Measurements from ENCODE around the gene RAB11FIP4.

The RAB11FIP4 gene

GRCh38 chr17:31522987-31523495 is 131.6 kb downstream of the RAB11FIP4 start:
- DNase-seq (ENCODE audit: low read depth in 3 of 3) = no peak

GRCh38 chr17:31523862-31524730 is 132.6 kb downstream of the RAB11FIP4 start:
- DNase-seq (ENCODE audit: low read depth in 3 of 3) = no peak

DNA sequence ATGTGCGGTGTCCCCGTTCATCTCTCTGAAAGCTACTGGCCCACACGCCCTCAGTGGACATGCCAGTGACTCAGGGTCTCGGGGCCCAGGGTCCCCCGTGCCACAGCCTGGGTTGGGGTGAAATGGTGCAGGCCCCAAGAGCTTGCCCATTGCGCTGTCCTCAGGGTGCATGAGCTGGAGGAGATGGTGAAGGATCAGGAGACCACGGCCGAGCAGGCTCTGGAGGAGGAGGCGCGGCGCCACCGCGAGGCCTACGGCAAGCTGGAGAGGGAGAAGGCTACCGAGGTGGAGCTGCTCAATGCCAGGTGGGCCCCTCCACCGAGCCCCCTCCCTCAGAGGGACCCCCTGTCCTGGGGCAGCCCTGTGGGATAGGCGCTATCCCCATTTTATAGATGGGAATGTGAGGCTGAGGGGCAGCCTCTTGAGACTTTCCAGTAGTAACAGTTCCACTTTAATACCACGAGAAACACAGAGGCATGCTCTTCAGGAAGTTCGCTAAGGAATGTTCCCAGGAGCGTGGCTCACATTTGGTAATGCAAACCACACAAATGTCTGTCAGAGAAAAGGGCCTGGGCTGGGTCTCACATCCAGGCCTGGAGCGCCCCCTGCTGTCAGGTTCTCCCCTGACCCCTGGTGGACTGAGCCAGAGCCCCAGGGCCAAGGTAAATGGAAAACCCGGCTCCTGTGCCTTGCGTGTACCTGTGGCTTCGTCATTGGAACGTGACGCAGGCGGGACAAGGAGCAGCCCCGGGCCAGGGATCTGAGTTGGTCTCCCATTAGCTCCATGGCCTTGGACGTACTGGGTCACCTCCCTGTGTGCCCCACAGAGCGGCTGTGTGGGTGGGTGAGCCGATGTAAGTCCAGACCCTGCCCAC is 133.7 kb downstream of the RAB11FIP4 start:
- peak; percentile 69 to 90 (median 89) for DNase-seq (ENCODE audit: low read depth in 3 of 3)

DNA sequence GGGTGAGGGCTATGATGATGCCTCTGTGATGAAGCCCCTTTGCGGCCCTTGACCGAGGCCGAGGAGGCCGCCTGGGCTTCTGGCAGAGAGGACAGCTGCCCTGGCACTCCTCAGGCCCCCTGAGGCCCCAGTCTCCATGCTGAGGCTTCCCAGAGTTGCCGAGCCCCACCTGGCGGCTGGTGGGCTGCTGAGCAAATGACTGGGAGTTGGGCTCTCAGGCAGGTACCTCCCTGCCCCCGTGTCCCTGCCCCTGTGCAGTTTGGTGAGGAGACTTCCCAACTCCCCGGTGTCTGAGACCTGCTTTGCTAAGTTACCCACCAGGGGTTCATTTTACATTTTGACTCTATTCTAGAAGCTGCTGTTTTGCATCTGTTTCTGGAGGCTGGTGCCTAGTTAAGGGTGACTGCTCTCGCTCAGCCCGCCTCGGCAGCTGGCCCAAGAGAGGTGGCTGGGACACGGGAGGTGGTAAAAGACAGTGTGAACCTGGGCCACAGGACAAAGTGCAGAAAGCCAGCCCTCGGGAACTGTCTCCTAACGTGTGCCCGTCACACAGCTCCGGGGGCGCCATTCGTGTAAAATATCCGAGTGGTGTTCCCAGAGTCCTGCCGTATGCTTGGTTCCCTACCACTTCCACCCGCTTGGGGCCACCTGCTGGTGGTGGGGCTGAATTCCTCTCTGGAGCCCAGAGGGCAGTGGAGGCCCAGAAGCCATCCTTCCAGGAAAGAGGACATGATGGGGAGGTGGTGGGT is 134.5 kb downstream of the RAB11FIP4 start:
- no peak for DNase-seq (ENCODE audit: low read depth in 3 of 3)

DNA sequence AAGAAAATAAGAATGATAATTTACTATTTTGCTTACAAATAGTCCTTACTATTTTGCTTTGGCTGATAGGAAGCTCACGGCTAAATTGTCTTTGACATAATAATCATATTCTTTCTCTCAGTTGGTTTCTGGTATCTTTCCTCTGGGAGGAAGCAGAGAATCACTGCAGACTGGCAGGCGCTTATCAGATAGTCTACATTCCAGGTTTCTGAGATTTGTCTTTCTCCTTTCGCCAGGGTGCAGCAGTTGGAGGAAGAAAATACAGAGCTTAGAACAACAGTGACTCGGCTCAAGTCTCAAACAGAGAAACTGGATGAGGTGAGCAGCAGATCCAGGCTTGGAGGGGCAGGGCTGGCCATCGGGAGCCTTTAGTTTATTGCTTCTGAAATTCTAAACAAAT is 136.1 kb downstream of the RAB11FIP4 start:
- no peak for DNase-seq (ENCODE audit: low read depth in 3 of 3)

DNA sequence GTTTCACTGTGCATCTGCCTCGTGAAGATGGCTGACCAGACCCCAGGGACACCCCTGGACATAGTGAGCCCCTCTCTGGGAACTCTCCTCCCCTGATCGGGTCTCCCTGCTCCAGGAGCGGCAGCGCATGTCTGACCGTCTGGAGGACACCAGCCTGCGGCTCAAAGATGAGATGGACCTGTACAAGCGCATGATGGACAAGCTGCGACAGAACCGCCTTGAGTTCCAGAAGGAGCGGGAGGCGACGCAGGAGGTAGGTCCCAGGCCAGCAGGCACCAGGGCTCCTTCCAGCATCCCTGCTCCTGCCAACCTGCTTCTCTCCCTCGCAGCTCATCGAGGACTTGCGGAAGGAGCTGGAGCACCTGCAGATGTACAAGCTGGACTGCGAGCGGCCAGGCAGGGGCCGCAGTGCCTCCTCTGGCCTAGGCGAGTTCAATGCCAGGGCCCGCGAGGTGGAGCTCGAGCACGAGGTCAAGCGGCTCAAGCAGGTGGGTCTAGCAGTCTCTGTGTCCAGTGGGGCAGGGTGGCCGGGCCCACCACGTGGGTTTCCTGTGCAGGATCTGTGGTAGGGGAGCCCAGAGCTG is 136.9 kb downstream of the RAB11FIP4 start:
- DNase-seq (ENCODE audit: low read depth in 3 of 3) = no peak

DNA sequence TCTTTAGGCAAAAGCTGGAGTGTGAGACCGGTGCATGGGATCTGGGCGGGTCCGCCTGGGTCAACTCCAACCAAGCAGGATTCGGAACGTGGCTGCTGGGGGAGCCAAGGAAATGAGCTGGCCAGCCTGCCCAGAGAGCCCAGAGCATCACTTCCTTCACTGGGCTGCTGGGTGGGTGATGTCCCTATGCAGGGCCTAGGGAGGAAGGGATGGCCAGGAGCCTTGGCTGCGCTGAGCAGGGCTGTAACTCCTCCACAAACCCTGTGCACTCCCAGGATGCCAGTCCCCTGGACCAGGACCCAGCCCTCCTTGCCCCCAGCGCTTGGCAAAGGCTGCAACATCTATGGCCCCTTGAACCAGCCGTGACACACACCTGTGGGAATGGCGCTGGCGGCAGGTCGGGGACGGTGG is 138.4 kb downstream of the RAB11FIP4 start:
- DNase-seq (ENCODE audit: low read depth in 3 of 3) = no peak

DNA sequence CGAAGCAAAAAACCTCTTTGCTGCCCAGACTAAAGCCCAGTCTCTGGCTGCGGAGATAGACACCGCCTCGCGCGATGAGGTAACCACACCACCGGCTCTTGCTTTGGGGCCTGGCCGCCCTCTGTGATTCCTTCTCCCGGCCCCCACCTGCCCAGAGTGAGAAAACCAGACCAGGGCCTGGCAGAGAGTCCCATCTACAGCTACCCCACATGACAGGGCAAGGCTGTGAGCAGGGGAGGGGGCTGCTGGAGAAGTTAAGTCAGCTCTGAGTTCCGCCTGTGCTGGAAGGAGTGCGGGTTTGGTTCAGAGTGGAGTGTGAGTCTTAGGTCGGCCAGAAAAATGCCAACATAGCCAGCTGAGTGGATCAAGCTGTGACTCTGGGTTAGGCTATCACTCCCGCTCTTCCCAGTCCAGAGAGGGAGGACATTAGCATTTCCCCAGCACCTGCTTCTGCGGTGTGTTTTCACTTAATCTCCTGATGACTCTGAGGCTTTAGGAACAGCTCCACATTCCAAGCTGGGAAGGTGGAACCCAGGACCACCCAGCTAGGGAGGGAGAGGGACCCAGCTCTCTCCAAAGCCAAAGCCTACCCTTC is 139.0 kb downstream of the RAB11FIP4 start:
- DNase-seq (ENCODE audit: low read depth in 3 of 3) = no peak

GRCh38 chr17:31531336-31531980 is 140.0 kb downstream of the RAB11FIP4 start:
- no peak for DNase-seq (ENCODE audit: low read depth in 3 of 3)

- no peak for DNase-seq (ENCODE audit: low read depth in 3 of 3)
Observed at GRCh38 chr17:31532081-31532480, 140.6 kb downstream of the RAB11FIP4 start.

DNA sequence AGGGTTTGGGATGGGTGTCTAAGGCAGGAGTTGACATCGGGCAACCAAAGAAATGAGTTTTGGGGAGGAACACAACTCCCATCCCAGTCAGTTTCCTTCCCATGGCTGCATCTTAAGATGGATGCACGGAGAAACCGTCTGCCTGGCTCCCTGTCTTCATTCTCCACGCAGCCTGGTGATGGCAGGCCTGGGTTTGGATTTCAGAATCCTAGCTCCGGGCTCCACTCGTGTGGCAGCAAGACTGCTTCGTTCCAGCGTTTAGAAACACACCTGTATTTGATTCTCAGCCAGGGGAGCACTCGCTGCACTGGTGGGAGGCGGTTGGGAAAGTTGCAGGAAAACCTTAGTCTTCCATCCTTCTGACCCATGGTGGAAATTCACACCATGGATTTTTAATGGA is 141.1 kb downstream of the RAB11FIP4 start:
- DNase-seq (ENCODE audit: low read depth in 3 of 3) = no peak

- no peak for DNase-seq (ENCODE audit: low read depth in 3 of 3)
Observed at GRCh38 chr17:31533546-31534155, 142.2 kb downstream of the RAB11FIP4 start.

- DNase-seq (ENCODE audit: low read depth in 3 of 3) = no peak
Observed at GRCh38 chr17:31534223-31534888, 142.9 kb downstream of the RAB11FIP4 start.

DNA sequence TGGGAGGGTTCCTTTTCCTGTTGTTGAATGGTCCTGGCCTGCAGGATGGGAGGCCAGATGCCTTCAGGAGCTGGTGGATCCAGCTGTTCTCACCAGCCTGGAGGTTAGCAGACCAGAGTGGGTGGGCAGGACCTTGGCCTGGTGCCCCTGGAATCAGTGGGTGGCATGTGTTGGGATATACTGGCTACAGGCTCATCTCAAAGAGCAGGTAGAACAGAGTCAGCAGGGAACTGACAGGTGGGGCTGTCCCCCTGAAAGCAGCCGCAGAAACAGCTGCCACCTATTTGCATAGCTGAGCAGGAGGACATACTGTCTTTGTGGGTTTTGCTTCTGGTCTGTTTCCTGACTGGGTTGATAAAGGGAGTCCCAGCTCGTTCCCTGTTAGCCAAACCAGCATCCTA is 144.1 kb downstream of the RAB11FIP4 start:
- no peak for DNase-seq (ENCODE audit: low read depth in 3 of 3)

- DNase-seq (ENCODE audit: low read depth in 3 of 3) = no peak
Observed at GRCh38 chr17:31536451-31536850, 145.0 kb downstream of the RAB11FIP4 start.

GRCh38 chr17:31537565-31538011 is 146.1 kb downstream of the RAB11FIP4 start:
- DNase-seq (ENCODE audit: low read depth in 3 of 3) = no peak

- no peak for DNase-seq (ENCODE audit: low read depth in 3 of 3)
Observed at GRCh38 chr17:31538080-31538762, 146.7 kb downstream of the RAB11FIP4 start.

- DNase-seq (ENCODE audit: low read depth in 3 of 3) = no peak
Observed at GRCh38 chr17:31540602-31541307, 149.3 kb downstream of the RAB11FIP4 start.

Data from stimulated activated CD4-positive, alpha-beta T cell treated with anti-CD3 and anti-CD28 coated beads, TNF-alpha, amount 100 ng/mL, for 48 hours (primary cell).